SK-MEL-5 (cell line): ENCODE measurements around the gene ZNF691. TPM values are rescaled to one million over a fixed set of nuclear protein-coding genes. Genes with fewer than 3 reads are reported as not detected.
"Not testable (repeated sequence)": the region's sequence is repeated elsewhere in the genome, so short reads cannot be mapped to it uniquely, and the experiment has no call there.

ENCODE experiments used
- DNase-seq: peaks from one replicate; pipeline ENCODE4 v3.0.0-alpha.2; 2016; ENCODE audit warnings: low read depth, low spot score
- in situ Hi-C: cut with HindIII; loops from 2 replicates; pipeline ENCODE4 v1.10.0; 2016; ENCODE audit warnings: low sequenced_read_pairs, high pct_unique_total_duplicates, low pct_unique_long_range_greater_than_20kb
- total RNA-seq: library from RNA; depleted of rRNA; stranded (reverse); fragments of >200 nt; shearing (Covaris generic); gene quantifications from 2 replicates; pipeline ENCODE4 v1.2.3, GENCODE V29; 2014; rRNA removed

ZNF691 gene
- total RNA-seq, 1 experiment from 2014 or later = 11.3 TPM

DNA sequence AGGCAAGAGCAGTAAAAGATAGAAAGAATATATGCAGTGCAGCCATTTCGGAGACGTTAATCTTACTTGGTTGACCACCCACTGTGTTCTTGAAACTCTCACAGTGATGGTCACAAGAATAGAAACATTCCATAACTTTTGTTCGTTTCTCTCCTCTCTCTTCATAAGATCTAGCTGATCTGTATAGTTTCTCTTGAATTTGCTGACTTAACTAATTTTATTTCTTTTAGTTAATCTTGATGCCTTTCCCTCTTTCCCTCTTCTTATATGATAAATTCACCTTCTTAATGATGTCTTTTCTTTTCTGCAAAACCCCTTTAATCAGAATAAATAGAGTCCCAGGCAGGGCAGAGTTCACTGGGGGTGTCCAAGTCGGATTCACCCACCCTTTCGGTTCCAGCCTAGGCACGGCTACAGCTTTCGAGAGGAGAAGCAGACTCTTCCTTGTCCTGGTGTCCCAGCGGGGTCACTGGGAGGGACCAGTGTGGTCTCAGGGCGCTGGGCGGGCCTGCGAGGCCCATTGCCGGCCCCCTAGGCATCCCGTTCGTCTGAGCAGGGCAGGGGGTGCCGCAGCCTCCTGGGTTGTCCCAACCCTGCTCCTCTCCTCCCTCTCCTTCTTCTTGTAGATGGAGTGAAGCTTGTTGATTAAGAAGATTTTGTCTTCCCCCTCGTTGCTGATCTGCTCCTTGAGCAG, 39.8 kb downstream of the ZNF691 start:
- in situ Hi-C loops = no loop called here
- no peak for DNase-seq

DNA sequence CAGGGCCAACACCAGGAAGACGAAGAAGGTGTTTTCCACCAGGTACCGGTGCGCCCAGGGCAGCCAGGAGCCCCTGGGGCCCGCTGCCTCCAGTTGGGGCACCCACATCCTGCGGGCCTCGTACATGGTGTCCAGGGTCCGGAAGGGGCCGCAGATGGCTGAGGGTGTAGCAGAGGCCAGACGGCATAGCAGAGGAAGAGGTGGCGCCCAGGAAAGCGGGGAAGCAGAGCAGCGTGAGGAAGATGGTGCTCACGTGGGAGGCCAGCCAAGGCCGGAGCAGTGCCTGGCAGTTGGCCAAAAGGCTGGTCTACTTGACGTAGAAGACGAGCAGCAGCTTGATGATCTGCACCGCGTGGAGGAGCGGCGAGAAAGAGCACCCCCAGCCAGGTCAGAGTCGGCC, 40.4 kb downstream of the ZNF691 start:
- in situ Hi-C loops = no loop called here
- DNase-seq = no peak

DNA sequence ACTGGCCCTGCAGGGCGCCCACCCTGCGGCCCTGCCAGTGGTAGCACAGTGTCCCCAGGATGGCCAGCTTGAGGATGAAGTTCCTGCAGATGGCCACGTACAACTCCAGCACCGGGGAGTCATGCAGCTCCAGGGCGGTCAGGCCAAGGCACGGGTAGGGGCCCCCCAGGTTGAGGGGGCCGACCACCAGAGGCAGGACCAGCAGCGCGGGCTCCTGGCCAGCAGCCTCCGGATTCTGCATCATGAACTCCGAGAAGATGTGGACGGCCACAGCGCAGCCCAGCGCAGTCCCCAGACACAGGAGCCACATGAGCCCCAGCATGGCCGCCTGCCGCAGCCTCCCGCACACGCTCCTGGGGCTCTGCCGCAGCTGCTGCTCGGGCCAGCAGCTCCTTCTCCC, 41.0 kb downstream of the ZNF691 start:
- in situ Hi-C loops = no loop called here
- DNase-seq = no peak

DNA sequence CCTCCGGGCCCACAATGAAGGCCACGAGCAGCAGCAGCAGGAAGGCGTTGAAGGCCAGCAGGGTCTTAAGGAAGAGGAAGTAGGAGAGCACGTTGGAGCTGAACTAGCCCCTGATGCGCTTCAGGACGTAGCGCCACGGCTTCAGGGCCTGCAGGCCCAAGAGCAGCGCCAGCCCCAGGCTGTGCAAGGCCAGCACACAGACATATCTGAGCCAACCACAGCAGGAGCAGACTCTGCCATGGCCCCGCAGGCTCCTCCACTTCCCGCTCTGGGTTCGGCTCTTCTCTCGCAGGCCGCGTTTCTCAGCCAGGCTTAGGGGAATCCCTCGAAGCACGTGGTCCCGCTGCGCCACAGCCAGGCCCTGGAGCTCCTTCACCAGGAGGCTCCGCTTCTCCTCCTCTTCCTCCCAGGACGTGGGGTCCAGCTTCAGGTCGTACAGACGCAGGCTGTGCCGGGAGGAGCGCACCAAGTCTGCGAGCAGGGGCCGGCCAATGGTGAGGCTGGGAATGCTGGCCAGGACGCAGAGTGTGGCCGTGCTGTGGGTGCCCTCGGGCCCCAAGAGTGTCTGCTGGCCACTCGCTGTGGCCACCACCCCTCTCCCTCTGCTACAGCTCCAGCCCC, 41.7 kb downstream of the ZNF691 start:
- in situ Hi-C loops = no loop called here
- DNase-seq = no peak

DNA sequence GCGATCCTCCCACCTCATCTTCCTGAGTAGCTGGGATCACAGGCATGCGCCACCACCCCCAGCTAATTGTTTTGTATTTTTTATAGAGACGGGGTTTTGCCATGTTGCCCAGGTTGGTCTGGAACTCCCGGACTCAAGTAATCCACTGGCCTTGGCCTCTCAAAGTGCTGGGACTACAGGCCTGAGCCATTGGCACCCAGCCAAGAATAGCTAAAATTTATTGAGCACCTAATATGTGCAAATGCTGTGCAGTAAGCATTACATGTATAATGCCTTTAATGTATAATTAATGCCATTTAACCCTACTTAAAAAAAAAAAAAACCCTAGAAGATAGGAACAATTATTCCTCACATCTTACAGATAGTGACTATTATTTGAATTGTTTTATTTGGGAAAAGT, 42.9 kb downstream of the ZNF691 start:
- DNase-seq = no peak
- in situ Hi-C loops = no loop called here

DNA sequence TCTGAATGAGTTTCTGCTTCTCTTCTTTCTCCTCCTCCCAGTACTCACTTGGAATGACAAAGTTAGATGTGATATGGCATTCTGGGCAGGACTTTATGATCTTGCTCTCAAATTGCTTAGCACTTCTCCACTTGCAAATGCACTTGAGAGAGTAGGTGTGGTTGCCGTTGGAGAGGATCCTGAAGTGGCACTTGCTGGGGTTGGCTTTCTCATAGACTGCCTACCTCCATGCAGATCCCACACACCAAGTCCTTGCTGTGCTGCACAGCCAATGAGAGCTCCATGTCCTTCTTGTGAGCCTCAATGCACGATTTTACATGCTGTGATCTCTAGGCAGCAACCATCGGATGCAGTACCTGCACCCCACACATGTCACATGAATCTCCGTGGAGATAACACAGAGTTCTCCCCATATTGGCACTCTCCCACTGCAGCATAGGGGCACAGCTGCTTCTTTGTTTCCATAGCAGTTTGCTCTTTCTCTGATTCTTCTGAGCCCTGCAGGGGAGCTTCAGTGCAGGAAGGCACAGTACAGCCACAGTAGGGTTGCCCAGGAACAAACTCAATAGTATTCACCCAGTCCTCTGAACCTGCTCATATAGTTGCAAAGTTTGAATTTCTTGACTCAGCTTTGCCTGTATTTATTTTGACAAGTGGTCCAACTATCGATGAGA, 45.2 kb downstream of the ZNF691 start:
- in situ Hi-C loops = no loop called here
- DNase-seq = no peak

DNA sequence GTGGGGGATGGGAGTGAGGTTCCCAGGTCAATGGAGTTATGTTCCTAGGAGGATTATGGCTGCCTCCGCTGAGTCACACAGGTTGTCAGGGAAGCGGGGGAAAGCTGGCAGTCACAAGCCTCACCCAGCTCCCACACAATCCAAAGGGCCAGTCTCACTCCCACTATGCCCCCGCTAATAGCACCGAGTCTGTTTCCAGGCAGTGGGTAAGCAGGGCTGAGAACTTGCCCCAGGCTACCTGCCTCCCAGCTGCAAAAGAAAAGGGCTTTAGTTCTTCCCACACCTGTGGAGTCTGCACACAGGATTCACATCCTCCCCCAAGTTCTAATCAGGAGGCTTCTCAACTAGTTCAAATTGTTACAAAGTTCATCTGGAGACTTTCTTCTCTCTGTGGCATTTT, 53.5 kb downstream of the ZNF691 start:
- DNase-seq = not testable (repeated sequence)

More for the DNA sequence above, 53.5 kb downstream of the ZNF691 start:
- in situ Hi-C loops = not testable (repeated sequence)

Other genes with a start within 250 kb of the ZNF691 start
- 25.8 and 30.3 TPM in 2 replicates for gene PPIH, start 188.2 kb upstream of the ZNF691 start, total RNA-seq
- gene YBX1, start 164.2 kb upstream of the ZNF691 start, total RNA-seq = 975 and 1,067 TPM in 2 replicates
- gene CLDN19, start 106.4 kb upstream of the ZNF691 start, total RNA-seq = not detected in 2 replicates
- 29.8 and 33.7 TPM in 2 replicates for gene P3H1, start 79.6 kb upstream of the ZNF691 start, total RNA-seq
- gene C1orf50, start 79.4 kb upstream of the ZNF691 start, total RNA-seq = 1.8 and 2.5 TPM in 2 replicates
- not detected in 2 replicates for gene TMEM269, start 61.6 kb upstream of the ZNF691 start, total RNA-seq
- gene ERMAP, start 29.5 kb upstream of the ZNF691 start, total RNA-seq = 1.7 and 2.3 TPM in 2 replicates
- gene SVBP, start 29.2 kb upstream of the ZNF691 start, total RNA-seq = 10.1 and 11.5 TPM in 2 replicates
- 30.4 and 40.6 TPM in 2 replicates for gene SLC2A1, start 112.3 kb downstream of the ZNF691 start, total RNA-seq